Ammon's horn (tissue), 1 donor: ENCODE data around the gene GYPC.

Experiments used
- DNase-seq: peaks from one replicate; pipeline ENCODE4 v3.0.0-alpha.2; 2016; ENCODE audit warnings: low spot score

Gene GYPC

DNA sequence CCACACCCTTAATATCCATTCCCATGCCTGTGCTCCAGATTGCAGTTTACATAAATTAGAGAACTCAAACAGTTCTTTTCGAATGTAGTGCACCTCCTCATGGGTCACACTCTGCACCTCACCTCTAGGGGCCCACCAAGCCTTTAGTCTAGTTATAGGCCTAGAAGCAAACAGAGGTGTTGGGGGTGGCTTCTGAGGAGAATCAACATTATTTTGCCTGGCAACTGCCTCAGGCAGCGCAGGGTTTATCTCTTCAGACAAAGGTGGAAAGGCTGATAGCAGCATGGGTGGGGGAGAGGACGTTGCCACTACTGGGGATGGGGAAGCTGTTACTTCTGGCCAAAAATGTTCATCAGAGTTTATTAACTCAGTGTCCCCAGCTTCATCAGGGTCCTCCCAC, 5.0 kb upstream of the GYPC start:
- DNase-seq, result no peak

DNA sequence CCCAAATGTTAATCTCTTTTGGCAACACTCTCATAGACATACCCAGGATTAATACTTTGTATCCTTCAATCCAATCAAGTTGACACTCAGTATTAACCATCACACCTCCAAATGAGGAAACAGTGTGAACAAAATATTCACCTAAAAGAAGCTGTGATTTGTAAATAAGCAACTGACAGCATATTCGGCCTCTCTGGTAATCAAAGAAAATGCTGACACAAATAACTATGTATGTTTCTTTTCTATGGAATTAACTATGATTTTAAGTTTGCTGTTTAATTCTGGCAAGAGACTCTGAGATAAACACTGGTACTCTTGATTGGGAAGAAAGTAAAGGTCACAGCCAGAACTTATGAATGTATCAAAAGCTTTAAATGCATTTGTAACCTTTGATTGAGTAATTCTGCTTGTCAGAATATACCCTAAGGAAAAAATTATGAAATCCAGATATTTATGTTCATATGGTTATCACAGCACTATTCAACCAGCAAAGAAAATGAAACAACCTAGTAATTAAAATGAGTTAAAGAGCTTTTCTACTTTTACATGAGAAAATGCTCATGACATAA, 3.6 kb upstream of the GYPC start:
- no peak for DNase-seq

DNA sequence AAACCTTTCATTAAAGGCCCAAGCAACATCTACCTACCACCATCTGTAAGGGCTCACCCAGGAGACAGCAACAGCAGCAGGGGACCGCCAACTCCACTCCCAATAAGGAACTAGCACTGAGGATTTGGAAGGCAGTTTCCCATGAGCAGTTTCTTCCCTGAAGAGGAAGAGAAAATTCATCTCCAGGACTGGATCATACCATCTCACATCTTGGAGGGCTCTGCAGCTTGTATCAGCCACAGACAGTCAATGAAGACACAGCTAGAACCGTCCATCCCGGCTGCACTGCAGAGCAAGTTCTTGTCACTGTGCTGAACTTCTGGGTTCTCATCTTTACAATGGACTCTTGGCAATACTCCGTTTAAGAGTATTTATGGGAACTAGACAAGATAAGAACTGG, 2.8 kb upstream of the GYPC start:
- no peak for DNase-seq

DNA sequence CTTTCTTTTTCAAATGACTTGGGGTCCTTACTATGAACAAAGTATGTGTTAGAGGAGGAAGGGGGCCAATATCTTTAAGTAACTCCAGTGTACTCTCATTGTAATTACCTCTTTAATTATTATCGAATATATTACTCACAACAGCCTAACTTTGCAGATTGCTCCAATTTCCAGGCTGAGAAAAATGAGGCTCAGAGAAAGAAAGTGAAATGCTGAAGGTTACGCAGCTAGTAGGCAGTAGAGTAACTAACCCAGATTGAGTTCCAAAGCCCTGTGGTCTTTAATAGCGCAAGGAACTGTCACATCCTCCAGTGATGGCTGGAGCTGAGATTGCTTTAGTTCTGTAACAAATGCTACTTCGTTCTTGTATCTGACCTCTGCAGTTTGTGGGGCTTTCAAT, 2.2 kb upstream of the GYPC start:
- DNase-seq, result no peak

DNA sequence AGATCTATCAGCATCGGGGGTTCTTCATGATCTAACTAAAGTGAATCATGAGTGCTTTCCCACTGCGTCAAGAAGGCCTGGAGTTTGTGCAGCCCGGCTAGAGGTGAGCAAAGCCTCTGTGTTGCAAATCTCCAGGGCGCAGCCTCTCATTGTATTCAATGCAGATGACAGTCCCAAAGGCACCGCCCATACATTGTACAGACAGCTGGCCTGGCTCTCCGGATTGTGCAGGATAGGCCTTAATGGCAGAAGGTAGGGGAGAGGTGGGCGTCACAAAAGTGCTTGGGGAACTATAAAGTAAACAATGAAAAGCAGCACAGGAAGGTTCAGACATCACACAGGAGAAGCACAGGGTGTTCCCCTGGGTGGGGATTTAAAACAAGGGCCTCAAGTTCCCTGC, 907 bp upstream of the GYPC start:
- no peak for DNase-seq

DNA sequence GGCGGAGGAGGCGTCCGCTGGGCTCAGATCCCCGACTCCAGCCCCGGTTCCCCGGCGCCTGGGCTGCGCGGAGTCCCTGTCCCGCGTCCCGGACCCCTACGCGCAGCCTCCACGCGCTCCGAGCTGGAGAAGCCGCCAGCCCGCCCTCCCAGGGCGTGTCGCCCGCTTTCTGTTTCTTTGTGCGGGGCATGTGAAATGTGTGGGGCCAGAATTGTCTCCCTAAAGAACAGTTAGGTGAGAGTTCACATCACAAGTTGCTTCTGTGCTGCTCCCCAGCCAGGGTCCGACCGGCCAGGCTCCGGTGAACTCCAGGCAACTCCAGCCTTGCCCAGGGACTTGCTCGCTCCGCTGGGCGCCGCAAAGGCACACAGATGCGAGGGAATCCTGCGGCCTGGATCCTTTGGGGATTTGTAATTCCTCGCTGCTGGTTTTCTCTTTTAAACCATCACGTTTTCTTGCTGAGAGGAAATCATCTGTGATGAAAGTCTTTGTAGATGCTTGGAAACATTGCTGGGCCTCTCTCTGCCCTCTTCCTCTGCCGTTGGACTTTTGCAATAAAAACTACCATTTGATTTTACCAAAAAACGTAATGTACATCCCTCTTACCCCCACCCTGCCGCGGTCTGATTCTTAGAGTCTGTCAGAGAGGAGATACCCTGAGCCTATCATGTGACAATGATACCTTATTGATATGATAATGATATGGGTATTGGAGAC, 631 bp downstream of the GYPC start:
- DNase-seq, result no peak

DNA sequence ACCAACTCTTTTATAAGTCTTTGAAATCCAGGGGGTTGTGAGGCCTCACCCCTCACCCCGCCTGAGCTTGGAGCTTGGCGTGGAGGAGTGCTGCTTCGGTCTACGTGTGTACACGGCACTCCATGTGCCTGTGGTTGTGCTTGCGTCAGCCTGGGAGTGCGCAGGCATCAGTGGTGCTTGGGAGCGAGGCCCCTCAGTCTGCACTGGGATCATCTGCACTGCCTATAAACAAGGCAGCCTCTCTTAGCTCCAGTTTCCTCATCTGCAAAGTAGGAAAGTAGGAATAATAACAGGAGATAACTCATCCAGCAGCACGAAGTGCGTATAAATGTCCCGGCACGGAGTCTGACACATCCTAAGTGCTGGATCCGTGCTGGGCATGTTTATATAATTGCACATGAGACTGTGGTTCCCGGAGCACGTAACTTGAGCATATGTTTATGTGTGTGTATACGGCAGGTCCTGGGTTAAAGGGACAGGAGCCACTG, 1.2 kb downstream of the GYPC start:
- DNase-seq, result no peak

DNA sequence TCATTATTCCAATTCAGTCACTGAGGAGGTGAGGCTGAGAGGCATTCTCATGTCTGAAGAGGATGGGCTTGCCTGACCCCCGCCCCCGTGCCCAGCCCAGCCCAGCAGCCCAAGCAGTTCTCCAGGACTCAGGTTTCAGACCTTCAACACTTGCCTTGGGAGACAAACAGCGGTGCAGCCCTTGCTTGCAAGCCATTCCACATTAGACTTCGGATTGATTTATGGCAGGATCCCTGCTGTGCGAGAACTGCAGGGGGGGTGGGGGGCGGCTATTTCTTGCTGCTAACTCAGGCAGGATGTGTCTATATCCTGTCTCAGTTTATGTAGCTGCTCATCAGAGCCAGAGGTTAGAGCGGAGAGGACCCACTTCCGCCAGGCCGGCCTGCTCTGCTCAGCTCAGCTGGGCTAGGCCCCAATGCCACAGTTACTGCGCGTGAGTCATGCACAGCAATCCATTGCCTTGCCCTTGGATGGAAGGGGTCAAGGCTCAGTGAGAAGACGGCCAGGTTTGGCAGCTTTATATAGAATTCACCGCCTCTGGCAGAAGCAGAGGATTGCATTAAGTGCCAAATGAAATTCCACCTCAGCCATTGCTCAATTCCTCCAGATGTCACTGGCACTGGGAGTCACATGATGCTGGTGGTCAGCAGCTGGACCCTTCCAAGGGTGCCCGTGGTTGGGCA, 1.8 kb downstream of the GYPC start:
- DNase-seq, result peak; percentile 57

DNA sequence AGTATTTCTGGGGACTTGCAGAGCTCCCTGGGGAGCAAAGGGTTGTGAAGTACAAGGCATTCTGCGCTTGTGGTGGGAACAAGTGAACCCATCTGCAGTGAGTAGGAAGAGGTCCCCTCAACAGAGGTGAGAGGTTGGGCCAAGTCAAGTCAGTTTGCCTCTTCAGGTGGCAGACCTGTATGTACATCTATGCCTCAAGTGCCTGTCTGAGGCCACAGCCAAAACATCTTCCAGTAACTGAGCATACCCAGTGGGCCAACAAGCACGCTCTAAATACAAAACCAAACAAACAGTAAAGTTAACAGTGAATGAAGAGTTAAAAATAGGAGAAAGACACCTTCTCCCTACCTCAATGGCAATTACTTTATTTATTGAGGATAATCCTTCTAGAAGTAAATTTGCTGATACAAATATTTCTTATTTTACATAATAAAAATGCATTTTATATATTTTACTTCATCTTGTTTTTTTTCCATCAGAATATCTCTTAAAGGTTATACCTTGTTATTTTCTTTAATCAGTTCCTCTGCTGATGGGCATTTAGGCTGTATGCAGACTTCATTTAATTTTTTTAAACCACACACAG, 2.5 kb downstream of the GYPC start:
- no peak for DNase-seq

DNA sequence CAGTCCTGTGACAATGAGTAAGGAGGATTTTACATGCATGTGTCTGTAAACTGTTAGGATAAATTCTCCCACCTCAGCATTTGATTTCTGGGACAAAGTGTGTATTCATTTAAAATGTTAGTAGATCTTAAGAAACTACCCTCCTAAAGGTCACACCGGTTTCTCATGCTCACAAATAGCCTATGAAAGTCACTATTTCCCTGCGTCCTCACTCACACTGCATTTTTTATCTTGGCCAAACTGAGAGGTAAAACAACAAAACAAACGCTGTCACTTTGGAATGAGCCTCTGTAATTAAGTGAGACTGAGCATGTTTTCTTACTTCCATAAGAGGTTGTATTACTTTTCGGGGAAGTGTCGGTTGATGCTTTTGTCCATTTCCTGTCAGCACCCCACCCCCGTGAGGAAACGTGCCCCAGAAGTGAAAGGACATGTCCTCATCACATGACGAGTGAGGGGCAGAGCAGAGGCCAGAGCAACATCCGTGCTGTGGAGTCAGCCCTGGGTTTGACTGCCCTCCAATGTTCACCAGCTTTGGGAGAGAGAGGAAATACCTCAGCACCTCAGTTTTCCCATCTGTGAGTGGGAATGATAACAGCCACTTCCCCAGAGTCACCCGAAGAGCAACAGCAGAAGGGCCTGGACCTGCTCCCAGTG, 3.1 kb downstream of the GYPC start:
- DNase-seq, result no peak

DNA sequence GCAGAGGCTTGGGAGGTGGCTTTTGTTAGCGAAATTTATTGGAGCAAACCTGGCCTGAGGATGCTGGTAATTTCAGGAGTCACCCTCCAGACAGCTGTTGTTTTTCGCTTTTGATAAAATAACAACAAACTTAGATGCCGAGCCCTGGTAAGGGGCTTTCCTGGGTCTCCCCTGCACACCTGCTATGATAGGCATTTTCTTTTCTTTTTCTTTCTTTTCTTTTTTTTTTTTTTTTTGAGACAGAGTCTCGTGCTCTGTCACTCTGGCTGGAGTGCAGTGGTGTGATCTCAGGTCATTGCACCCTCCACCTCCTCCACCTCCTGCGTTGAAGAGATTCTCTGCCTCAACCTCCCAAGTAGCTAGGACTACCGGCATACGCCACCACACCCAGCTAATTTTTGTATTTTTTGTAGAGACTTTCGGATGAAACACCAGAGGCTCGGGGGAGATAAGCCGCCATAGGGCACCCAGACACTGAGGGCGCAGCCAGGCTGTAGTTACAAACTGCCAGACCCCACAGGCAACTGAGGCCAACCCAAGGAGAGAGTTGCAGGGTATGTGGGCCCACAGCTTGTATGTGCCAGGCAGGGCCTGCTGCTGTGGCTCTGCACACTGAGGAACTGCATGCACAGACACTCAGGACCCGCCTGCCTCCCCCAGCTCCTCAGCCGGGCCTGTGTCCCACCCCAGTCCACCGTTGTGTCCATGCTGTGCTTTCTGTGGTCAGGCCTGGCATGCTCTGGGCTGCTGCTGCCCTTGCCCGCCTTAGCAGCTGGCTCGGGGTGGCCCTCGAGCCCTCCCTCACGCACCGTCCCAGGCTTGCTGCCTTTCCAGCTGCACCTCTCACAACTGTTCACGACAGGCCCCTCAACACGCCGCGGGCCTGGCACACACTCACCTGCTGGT, 3.9 kb downstream of the GYPC start:
- DNase-seq, result no peak

DNA sequence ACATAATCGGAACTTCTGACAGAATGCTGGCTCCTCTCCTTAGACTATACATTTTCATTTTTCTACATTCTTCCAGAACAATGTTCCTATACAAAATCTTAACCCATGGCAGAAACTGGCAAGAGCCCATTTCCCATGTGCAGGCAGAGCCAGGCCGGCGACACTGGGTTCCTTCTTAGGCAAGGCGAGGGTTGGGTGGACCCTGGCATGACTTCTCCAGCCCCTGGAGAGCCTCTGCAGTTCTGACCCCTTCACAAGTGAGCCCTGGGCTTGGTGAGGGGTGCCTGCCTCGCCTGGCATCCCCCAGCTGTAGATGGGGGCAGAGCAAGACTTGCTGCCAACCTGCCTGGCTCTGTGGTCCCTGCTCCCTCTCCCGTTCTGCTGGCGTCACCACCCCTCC, 5.0 kb downstream of the GYPC start:
- DNase-seq, result no peak

DNA sequence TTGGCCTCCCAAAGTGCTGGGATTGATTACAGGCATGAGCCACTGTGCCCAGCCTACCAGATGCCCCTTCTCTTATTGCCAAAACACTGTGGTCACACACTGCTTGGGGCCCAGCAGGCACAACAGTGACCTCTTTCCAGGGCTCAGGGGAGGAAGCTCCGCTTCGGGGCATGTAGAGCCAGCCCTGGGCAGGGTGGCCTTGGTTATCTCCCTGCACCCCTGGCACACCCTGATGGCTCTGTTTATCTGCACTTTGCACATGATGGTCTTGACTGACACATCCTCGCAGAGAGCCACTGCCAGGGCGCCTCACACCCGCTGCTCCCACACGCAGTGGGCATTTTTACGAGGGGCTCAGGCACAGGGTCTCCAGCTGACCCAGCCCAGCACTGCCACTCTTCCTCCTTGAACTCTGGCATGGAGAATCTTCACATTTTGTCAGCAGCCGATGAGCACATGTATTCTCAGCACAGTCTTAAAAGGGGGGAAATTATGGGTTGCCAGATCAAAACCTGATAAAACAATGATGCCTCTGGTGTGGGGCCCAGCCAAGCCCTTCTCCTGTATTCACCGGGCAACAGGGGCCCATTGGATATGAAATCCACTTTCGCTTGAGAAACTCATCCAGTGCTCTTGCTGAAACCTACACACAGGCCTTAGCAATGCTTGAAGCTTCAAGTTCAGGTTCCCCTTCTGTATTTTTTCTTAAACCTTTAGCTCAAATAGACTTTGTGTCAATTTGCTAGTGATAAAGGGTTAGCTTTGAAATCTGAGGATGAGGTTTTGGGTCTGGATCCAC, 5.9 kb downstream of the GYPC start:
- DNase-seq, result no peak

DNA sequence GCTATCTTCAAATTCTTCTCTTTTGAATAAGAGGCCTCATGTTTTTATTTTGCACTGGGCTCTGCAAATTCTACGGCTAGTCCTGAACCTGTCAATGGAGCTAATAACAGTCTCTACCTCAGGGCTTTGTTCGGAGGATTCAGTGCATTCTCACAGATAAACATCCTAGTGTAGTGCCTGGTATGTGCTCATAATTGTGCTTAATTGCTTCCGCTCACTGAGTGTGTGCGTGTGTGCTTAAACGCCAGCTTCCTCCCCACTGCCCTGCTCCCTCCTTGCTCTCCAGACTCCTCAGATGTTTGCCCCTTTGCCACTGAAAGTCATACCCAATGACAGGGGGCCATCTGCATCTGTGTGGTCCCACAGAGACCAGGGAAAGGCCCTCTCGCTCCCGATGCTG, 6.7 kb downstream of the GYPC start:
- no peak for DNase-seq

DNA sequence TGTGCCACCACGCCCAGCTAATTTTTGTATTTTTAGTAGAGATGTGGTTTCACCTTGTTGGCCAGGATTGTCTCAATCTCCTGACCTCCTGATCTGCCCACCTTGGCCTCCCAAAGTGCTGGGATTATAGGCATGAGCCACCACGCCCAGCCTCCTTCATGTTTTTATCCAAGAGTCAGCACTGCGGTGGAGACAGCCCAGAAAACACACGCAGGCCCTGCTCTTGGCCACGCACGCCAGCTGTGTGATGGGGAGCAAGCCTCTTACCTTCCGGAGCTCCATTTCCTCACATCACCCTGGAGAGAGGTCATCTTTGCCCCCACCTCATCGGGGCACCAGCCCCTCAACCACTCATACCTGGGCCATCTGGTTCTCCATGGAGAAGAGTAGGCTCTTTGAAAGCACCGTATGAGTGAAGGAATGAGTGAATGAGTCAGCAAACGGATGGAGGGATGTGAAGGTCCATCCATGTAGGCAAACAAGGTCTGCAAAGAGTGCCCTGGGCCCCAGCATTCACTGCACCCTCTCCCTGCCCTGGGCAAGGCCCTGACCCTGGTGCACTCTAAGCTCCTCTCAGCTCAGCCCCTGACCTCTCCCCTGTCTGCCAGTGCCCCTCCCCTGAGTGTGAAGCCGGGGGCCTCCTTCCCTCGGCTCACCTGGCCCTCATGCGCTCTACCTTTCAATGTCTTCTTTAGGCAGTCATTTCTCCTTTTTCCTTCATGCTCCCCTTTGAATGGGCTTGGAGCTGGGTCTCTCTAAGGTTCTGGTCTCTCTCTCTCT, 7.4 kb downstream of the GYPC start:
- no peak for DNase-seq

DNA sequence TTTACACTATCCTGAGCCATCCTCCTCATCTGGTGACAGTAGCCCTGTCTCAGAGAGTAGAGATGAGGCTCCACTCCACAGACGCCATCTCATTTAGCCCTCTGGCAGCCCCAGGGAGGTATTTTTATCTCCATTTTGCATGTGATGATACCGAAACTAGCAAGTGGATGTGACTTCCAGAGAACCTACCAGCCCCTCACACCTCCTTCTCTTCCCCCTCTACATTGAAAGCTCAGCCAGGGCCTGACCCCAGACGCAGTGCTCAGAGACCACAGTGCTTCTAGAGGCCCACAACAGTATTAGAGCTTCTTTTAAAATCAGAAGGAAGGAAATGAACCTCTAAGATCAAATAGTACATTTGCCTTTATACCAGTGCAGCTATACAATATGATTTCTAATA, 8.3 kb downstream of the GYPC start:
- DNase-seq, result no peak

DNA sequence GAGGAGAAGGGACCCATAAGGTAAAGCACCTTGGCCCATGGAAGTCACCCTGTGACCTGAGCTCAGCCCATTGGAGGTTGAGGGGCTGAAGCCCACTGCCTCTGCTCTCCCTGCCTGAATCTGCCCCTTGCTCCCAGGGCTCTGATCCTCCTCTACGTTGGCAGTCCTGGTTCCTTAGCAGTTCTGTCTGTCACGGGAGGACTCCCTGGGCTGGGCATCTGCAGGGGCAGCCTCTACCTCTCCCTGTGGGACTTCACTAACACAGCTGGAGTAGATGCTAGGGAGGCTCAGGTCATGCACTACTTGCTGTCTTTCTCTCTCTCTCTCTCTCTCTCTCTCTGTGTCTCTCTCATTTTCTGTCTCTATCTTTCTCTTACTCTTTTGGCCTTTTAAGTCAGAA, 8.7 kb downstream of the GYPC start:
- no peak for DNase-seq

DNA sequence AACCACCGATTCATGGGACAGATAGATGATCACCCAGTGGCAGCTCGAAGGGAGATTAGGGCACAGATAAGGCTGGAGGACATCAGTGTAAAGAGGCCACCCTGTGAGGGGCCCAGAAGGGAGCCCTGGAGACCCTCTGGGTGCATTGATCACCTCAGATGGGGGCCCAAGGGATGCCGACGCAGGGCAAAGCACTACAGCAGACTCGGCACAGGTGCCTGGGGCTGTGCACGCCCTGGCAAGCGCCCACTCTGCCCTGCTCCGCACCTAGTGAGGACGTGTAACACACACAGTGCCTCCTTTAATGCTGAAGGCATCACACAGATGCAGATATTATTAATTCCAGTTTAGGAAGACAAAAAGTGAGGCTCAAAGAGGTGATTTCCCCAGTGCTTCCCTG, 9.5 kb downstream of the GYPC start:
- DNase-seq, result no peak

DNA sequence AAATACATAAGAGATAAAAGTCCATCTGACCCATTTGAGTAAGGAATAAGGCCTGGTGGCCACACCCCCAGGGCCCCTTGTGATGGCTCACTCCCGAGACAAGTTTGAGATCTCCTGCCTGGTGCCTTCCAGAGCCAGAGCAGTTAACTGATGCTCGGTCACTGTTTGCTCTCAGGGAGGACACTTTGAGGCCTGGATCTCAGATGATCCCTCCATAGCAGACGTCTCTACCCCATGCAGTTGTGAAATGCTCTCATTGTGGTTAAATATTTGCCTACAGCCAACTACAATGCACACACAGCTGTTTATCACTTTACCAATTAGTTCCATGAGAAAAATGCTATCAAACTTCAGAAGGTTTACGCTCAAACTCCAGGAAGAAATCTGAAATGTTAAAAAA, 12.3 kb downstream of the GYPC start:
- DNase-seq, result no peak

DNA sequence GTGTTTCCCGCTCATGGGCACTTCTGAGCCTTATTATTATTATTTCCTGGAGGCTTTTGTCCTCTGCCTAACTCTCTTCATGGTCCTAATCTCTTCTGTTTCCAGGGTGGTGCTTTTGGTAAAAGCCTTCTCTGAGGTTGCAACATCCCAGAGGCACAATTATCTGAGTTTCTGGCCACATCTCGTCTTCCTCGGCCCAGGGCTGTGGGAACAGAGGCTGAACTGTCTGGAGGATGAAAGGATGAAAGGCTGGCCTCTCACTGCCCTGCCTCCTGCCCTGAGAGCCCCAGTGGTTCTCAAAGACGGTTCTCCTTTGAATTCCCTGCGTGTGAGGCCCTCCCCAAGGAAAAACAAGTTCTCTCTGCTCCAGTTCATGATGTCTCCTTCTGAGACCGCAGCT, 13.8 kb downstream of the GYPC start:
- DNase-seq, result no peak
